Gastroesophageal sphincter (tissue), 3 donors: ENCODE measurements around the gene FGF14.

Experiments
- CTCF ChIP-seq, 4 experiments: fragments of 200-600 bp in 2 of 4; fragments of 450-650 bp in 2 of 4; sonication (generic) in 1 of 4; IDR thresholded peaks; one replicate each; pipeline ENCODE4 v1.5.1; 2017 to 2019; ENCODE audit warnings: antibody characterized with exemption in 4 of 4, mild to moderate bottlenecking in 2 of 4, moderate library complexity in 2 of 4
- EP300 ChIP-seq: sonication (generic); formaldehyde crosslinking; IDR thresholded peaks from one replicate; pipeline ENCODE4 v1.6.1; 2017; ENCODE audit warnings: antibody characterized with exemption, mild to moderate bottlenecking
- POLR2A ChIP-seq, 2 donors: fragments of 450-650 bp; IDR thresholded peaks; one replicate each; pipeline ENCODE4 v1.6.1; 2017; ENCODE audit warnings: antibody characterized with exemption in 2 of 2, mild to moderate bottlenecking in 2 of 2, moderate library complexity in 1 of 2
- POLR2AphosphoS5 ChIP-seq: sonication (generic); formaldehyde crosslinking; IDR thresholded peaks from one replicate; pipeline ENCODE4 v1.6.1; 2017; ENCODE audit warnings: antibody characterized with exemption

GRCh38 chr13:101959016-101959415 is 442.8 kb downstream of the FGF14 start:
- no peak for TF ChIP-seq CTCF (IDR thresholded peaks at IDR 0.05)
- no peak for TF ChIP-seq POLR2A (IDR thresholded peaks at IDR 0.05)
- TF ChIP-seq POLR2AphosphoS5 = no peak
- no peak for TF ChIP-seq EP300
